SK-N-SH (cell line): Measurements from ENCODE around the gene C10orf90.

ENCODE experiments used
- POLR2AphosphoS5 ChIP-seq: IDR thresholded peaks from 2 replicates; pipeline ENCODE4 v1.6.1; 2012; ENCODE audit warnings: low read depth, low read length
- TCF12 ChIP-seq: IDR thresholded peaks from 2 replicates; pipeline ENCODE4 v1.4.0; 2012
- TF ChIP-seq, protein P1 (sequence below): fragments of 150-350 bp; IDR thresholded peaks from 2 replicates; pipeline ENCODE4 v1.6.1; 2016; ENCODE audit warnings: mild to moderate bottlenecking, low read depth, low read length

- no peak for TF ChIP-seq POLR2AphosphoS5
- TF ChIP-seq, protein P1, sequence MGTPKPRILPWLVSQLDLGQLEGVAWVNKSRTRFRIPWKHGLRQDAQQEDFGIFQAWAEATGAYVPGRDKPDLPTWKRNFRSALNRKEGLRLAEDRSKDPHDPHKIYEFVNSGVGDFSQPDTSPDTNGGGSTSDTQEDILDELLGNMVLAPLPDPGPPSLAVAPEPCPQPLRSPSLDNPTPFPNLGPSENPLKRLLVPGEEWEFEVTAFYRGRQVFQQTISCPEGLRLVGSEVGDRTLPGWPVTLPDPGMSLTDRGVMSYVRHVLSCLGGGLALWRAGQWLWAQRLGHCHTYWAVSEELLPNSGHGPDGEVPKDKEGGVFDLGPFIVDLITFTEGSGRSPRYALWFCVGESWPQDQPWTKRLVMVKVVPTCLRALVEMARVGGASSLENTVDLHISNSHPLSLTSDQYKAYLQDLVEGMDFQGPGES = no peak
- TF ChIP-seq TCF12 = no peak
Observed at GRCh38 chr10:126509182-126509581, 161.3 kb downstream of the C10orf90 start.
